HCEC 1CT (cell line): Measurements from ENCODE around the gene AAMP.

Source experiments
- DNase-seq: peaks from one replicate; pipeline ENCODE4 v3.0.0-alpha.2; 2017

The AAMP gene

GRCh38 chr2:218257390-218257981 is 12.5 kb downstream of the AAMP start:
- no peak for DNase-seq

- DNase-seq = no peak
Measured at GRCh38 chr2:218256612-218257350, 13.2 kb downstream of the AAMP start.

GRCh38 chr2:218255446-218255845 is 14.5 kb downstream of the AAMP start:
- DNase-seq = peak; percentile 89

- DNase-seq = no peak
Measured at GRCh38 chr2:218253232-218253625, 16.7 kb downstream of the AAMP start.

GRCh38 chr2:218252509-218253231 is 17.3 kb downstream of the AAMP start:
- DNase-seq = peak; percentile 44

GRCh38 chr2:218249691-218250090 is 20.2 kb downstream of the AAMP start:
- no peak for DNase-seq

- DNase-seq = no peak
Measured at GRCh38 chr2:218245214-218245613, 24.7 kb downstream of the AAMP start.

GRCh38 chr2:218244665-218245064 is 25.3 kb downstream of the AAMP start:
- DNase-seq = no peak

- no peak for DNase-seq
Measured at GRCh38 chr2:218244204-218244603, 25.7 kb downstream of the AAMP start.

- no peak for DNase-seq
Measured at GRCh38 chr2:218238887-218239286, 31.1 kb downstream of the AAMP start.

GRCh38 chr2:218236829-218237228 is 33.1 kb downstream of the AAMP start:
- DNase-seq = no peak

- DNase-seq = no peak
Measured at GRCh38 chr2:218235017-218235416, 34.9 kb downstream of the AAMP start.

- DNase-seq = no peak
Measured at GRCh38 chr2:218234521-218234920, 35.4 kb downstream of the AAMP start.

GRCh38 chr2:218233543-218233942 is 36.4 kb downstream of the AAMP start:
- no peak for DNase-seq

- peak; percentile 41 for DNase-seq
Measured at GRCh38 chr2:218230882-218231281, 39.1 kb downstream of the AAMP start.

GRCh38 chr2:218229851-218230250 is 40.1 kb downstream of the AAMP start:
- no peak for DNase-seq

GRCh38 chr2:218229239-218229638 is 40.7 kb downstream of the AAMP start:
- DNase-seq = peak; percentile 88

GRCh38 chr2:218228366-218229090 is 41.4 kb downstream of the AAMP start:
- peak; percentile 26 for DNase-seq

GRCh38 chr2:218226903-218227302 is 43.0 kb downstream of the AAMP start:
- no peak for DNase-seq

GRCh38 chr2:218224186-218224585 is 45.8 kb downstream of the AAMP start:
- no peak for DNase-seq

- no peak for DNase-seq
Measured at GRCh38 chr2:218223046-218223445, 46.9 kb downstream of the AAMP start.

GRCh38 chr2:218221000-218221399 is 48.9 kb downstream of the AAMP start:
- no peak for DNase-seq

- DNase-seq = no peak
Measured at GRCh38 chr2:218219934-218220333, 50.0 kb downstream of the AAMP start.
